K562 (cell line): ENCODE results near the gene SERTAD1. TPM values are rescaled to one million over a fixed set of nuclear protein-coding genes. Genes with fewer than 3 reads are reported as not detected.

ENCODE experiments used
- BRCA1 ChIP-seq, 2 experiments: fragments of 450-650 bp in 1 of 2; sonication (generic) in 1 of 2; formaldehyde crosslinking in 1 of 2; IDR thresholded peaks; 2 replicates each; pipeline versions ENCODE4 v1.5.0 to v1.6.1; 2017 to 2020; ENCODE audit warnings: mild to moderate bottlenecking in 1 of 2, missing genetic modification reagents in 1 of 2
- CTCFL ChIP-seq: IDR thresholded peaks from 2 replicates; pipeline ENCODE4 v1.6.1; 2011; ENCODE audit warnings: borderline replicate concordance, low read depth, mild to moderate bottlenecking, moderate library complexity, low read length; ENCODE audit not compliant: insufficient read depth, poor library complexity, severe bottlenecking
- FOXM1 ChIP-seq, 2 experiments: fragments of 450-650 bp in 1 of 2; sonication (generic) in 1 of 2; formaldehyde crosslinking in 1 of 2; IDR thresholded peaks; 2 replicates each; pipeline versions ENCODE4 v1.6.1 to v1.9.0; 2017 to 2022; ENCODE audit warnings: low read depth in 2 of 2, mild to moderate bottlenecking in 2 of 2, missing genetic modification reagents in 1 of 2, moderate library complexity in 1 of 2
- MITF ChIP-seq: IDR thresholded peaks from 2 replicates; pipeline ENCODE4 v1.6.1; 2014; ENCODE audit warnings: antibody characterized with exemption
- NR4A1 ChIP-seq, 2 experiments: fragments of 250-450 bp in 1 of 2; fragments of 450-650 bp in 1 of 2; sonication (Bioruptor Pico) in 1 of 2; IDR thresholded peaks; 2 replicates each; pipeline versions ENCODE4 v1.4.0 to v1.6.1; 2016 to 2020; ENCODE audit warnings: mild to moderate bottlenecking in 2 of 2, missing compliant biosample characterization in 1 of 2, missing genetic modification characterization in 1 of 2, moderate library complexity in 1 of 2
- NUFIP1 ChIP-seq: fragments of 450-650 bp; IDR thresholded peaks from 2 replicates; pipeline ENCODE4 v1.6.1; 2018; ENCODE audit not compliant: partially characterized antibody
- RAD51 ChIP-seq: fragments of 450-650 bp; IDR thresholded peaks from 2 replicates; pipeline ENCODE4 v1.7.1; 2016; ENCODE audit warnings: low read depth, mild to moderate bottlenecking, borderline replicate concordance
- SREBF1 ChIP-seq: fragments of 150-350 bp; IDR thresholded peaks from 2 replicates; pipeline ENCODE4 v1.6.1; 2014; ENCODE audit warnings: antibody characterized with exemption, low read depth, low read length, borderline replicate concordance
- STAT5B ChIP-seq: fragments of 250-450 bp; sonication (Bioruptor Pico); IDR thresholded peaks from 2 replicates; pipeline ENCODE4 v1.8.0; 2021; ENCODE audit warnings: mild to moderate bottlenecking, inconsistent platforms
- ZBTB49 ChIP-seq: sonication (generic); formaldehyde crosslinking; IDR thresholded peaks from 2 replicates; pipeline ENCODE4 v1.8.0; 2022; ENCODE audit warnings: missing genetic modification reagents, mild to moderate bottlenecking, borderline replicate concordance
- ZNF140 ChIP-seq: fragments of 250-450 bp; sonication (Bioruptor Pico); IDR thresholded peaks from 2 replicates; pipeline ENCODE4 v1.8.0; 2021; ENCODE audit warnings: moderate library complexity, mild to moderate bottlenecking, inconsistent platforms
- ZNF239 ChIP-seq: fragments of 250-450 bp; sonication (Bioruptor Pico); IDR thresholded peaks from 2 replicates; pipeline ENCODE4 v1.4.0; 2020; ENCODE audit warnings: mild to moderate bottlenecking
- ZNF551 ChIP-seq: fragments of 250-450 bp; sonication (Bioruptor Pico); IDR thresholded peaks from 2 replicates; pipeline ENCODE4 v1.5.0; 2021; ENCODE audit warnings: mild to moderate bottlenecking, moderate library complexity
- ZNF696 ChIP-seq: fragments of 250-450 bp; sonication (Bioruptor Pico); conservative IDR thresholded peaks from 2 replicates; pipeline ENCODE4 v1.4.0; 2020; ENCODE audit warnings: mild to moderate bottlenecking, moderate library complexity
- polyA plus RNA-seq, 8 experiments: library from polyadenylated mRNA; depleted of rRNA in 4 of 8; stranded (reverse) in 5 of 8; unstranded in 3 of 8; fragments of >200 nt; fragmentation: Nextera tagmentation in 2 of 8; fragmentation: Illumina TruSeq in 1 of 8; extraction: Ambion mirVana in 2 of 8; extraction: Trizol in 1 of 8; gene quantifications; 2 replicates each; pipeline versions ENCODE4 v1.2.1 to v1.2.3, GENCODE V29; 2011 to 2014; ENCODE audit warnings: inconsistent platforms in 1 of 8, missing spikeins in 1 of 8
- total RNA-seq, 7 experiments: library from RNA; depleted of rRNA in 6 of 7; stranded (reverse); fragments of >200 nt in 6 of 7; fragmentation: Illumina TruSeq in 2 of 7; extraction: Trizol in 2 of 7; gene quantifications; 2 replicates each; pipeline versions ENCODE4 v1.2.1 to v1.2.3, GENCODE V29; 2011 to 2021; ENCODE audit warnings: low replicate concordance in 1 of 7
- TF ChIP-seq, protein P1 (sequence below): fragments of 450-650 bp; IDR thresholded peaks from 2 replicates; pipeline ENCODE4 v1.6.1; 2018; ENCODE audit warnings: mild to moderate bottlenecking, low read depth; ENCODE audit not compliant: partially characterized antibody
- TF ChIP-seq, protein P2 (sequence below): sonication (generic); formaldehyde crosslinking; IDR thresholded peaks from 2 replicates; pipeline ENCODE4 v1.9.0; 2022; ENCODE audit warnings: mild to moderate bottlenecking, missing genetic modification reagents

SERTAD1 gene
- total and polyA plus RNA-seq, 9 of the 15 experiments (the other 6 are each of a cell fraction or from before 2014, with no cell fraction given): 0.15 to 8.7 (median 4.9) TPM

- TF ChIP-seq RAD51: no peak
- no peak for TF ChIP-seq ZNF140 (CRISPR knock-in tag)
- TF ChIP-seq ZBTB49 (CRISPR knock-in tag): no peak
- TF ChIP-seq, protein P1, sequence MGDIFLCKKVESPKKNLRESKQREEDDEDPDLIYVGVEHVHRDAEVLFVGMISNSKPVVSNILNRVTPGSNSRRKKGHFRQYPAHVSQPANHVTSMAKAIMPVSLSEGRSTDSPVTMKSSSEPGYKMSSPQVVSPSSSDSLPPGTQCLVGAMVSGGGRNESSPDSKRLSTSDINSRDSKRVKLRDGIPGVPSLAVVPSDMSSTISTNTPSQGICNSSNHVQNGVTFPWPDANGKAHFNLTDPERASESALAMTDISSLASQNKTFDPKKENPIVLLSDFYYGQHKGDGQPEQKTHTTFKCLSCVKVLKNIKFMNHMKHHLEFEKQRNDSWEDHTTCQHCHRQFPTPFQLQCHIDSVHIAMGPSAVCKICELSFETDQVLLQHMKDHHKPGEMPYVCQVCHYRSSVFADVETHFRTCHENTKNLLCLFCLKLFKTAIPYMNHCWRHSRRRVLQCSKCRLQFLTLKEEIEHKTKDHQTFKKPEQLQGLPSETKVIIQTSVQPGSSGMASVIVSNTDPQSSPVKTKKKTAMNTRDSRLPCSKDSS: no peak
- TF ChIP-seq ZNF696 (CRISPR knock-in tag): no peak
- TF ChIP-seq FOXM1 (IDR thresholded peaks at IDR 0.05; ENCODE audit: low read depth): no peak
- no peak for TF ChIP-seq FOXM1 (CRISPR knock-in tag; IDR thresholded peaks at IDR 0.05; ENCODE audit: low read depth)
- TF ChIP-seq MITF: peak; percentile 69; the same call in 1 of the 2 replicates
- TF ChIP-seq NR4A1 (CRISPR knock-in tag; IDR thresholded peaks at IDR 0.05): no peak
- TF ChIP-seq NR4A1 (tag; IDR thresholded peaks at IDR 0.05): 0 out of 2 replicates have a peak, but pooled peaks have one; percentile 60
- TF ChIP-seq STAT5B (CRISPR knock-in tag): no peak
- TF ChIP-seq SREBF1: peak; percentile 42; the same call in 1 of the 2 replicates
- TF ChIP-seq BRCA1 (IDR thresholded peaks at IDR 0.05): no peak
- no peak for TF ChIP-seq BRCA1 (CRISPR knock-in tag; IDR thresholded peaks at IDR 0.05)
- TF ChIP-seq, protein P2, sequence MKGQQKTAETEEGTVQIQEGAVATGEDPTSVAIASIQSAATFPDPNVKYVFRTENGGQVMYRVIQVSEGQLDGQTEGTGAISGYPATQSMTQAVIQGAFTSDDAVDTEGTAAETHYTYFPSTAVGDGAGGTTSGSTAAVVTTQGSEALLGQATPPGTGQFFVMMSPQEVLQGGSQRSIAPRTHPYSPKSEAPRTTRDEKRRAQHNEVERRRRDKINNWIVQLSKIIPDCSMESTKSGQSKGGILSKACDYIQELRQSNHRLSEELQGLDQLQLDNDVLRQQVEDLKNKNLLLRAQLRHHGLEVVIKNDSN (CRISPR knock-in tag): peak; percentile 36; the same call in 1 of the 2 replicates
- TF ChIP-seq ZNF551: no peak
- TF ChIP-seq ZNF239 (CRISPR knock-in tag): no peak
- TF ChIP-seq NUFIP1: no peak
- TF ChIP-seq CTCFL: no peak
These were observed 4.7 kb downstream of the SERTAD1 start (continued) for GRCh38 chr19:40420766-40421765.
